KOPT-K1 (cell line): Measurements from ENCODE around the gene DSTYK.

Experiments used
- H3K27ac ChIP-seq: fragments of 200-600 bp; sonication (generic); 2 replicates; pipeline ENCODE4 v1.5.1; 2016; ENCODE audit warnings: antibody characterized with exemption, mild to moderate bottlenecking, low read depth, low read length; ENCODE audit not compliant: poor library complexity, severe bottlenecking
- H3K36me3 ChIP-seq: fragments of 200-600 bp; sonication (generic); 2 replicates; pipeline ENCODE4 v1.5.1; 2017; ENCODE audit warnings: antibody characterized with exemption, mild to moderate bottlenecking, low read length, moderate library complexity; ENCODE audit not compliant: insufficient read depth
- H3K9me3 ChIP-seq: fragments of 200-600 bp; sonication (generic); 2 replicates; pipeline ENCODE4 v1.5.1; 2017; ENCODE audit warnings: antibody characterized with exemption, low read length, mild to moderate bottlenecking; ENCODE audit not compliant: insufficient read depth, poor library complexity, severe bottlenecking

The DSTYK gene

GRCh38 chr1:205247130-205247921 is 35.8 kb upstream of the DSTYK start:
- H3K27ac ChIP-seq, result no peak overlapping the region
- no peaks in the 10 kb centered on the region for H3K36me3 ChIP-seq
- H3K9me3 ChIP-seq, result no peaks in the 10 kb centered on the region

GRCh38 chr1:205246351-205247119 is 35.0 kb upstream of the DSTYK start:
- no peak overlapping the region for H3K27ac ChIP-seq
- no peaks in the 10 kb centered on the region for H3K36me3 ChIP-seq
- no peaks in the 10 kb centered on the region for H3K9me3 ChIP-seq

GRCh38 chr1:205245096-205245495 is 33.6 kb upstream of the DSTYK start:
- Histone ChIP-seq H3K27ac (no peak overlapping the region), H3K36me3 (no peaks in the 10 kb centered on the region), H3K9me3 (no peaks in the 10 kb centered on the region)

GRCh38 chr1:205244384-205244783 is 32.9 kb upstream of the DSTYK start:
- Histone ChIP-seq H3K27ac (no peak overlapping the region), H3K36me3 (no peaks in the 10 kb centered on the region)

GRCh38 chr1:205243350-205244191 is 32.1 kb upstream of the DSTYK start:
- Histone ChIP-seq H3K36me3 (no peaks in the 10 kb centered on the region), H3K27ac (no peak overlapping the region), H3K9me3 (no peaks in the 10 kb centered on the region)

More at GRCh38 chr1:205244384-205244783, 32.9 kb upstream of the DSTYK start:
- no peaks in the 10 kb centered on the region for H3K9me3 ChIP-seq

- no peaks in the 10 kb centered on the region for H3K9me3 ChIP-seq
- no peaks in the 10 kb centered on the region for H3K36me3 ChIP-seq
- no peak overlapping the region for H3K27ac ChIP-seq
Observed at GRCh38 chr1:205241366-205242030, 30.0 kb upstream of the DSTYK start.

- Histone ChIP-seq H3K9me3 (no peaks in the 10 kb centered on the region), H3K27ac (no peak overlapping the region), H3K36me3 (no peaks in the 10 kb centered on the region)
Observed at GRCh38 chr1:205240569-205240968, 29.1 kb upstream of the DSTYK start.

GRCh38 chr1:205240118-205240517 is 28.6 kb upstream of the DSTYK start:
- H3K9me3 ChIP-seq, result no peaks in the 10 kb centered on the region
- H3K36me3 ChIP-seq, result no peaks in the 10 kb centered on the region
- no peak overlapping the region for H3K27ac ChIP-seq

- Histone ChIP-seq H3K9me3 (no peaks in the 10 kb centered on the region), H3K36me3 (no peaks in the 10 kb centered on the region), H3K27ac (no peak overlapping the region)
Observed at GRCh38 chr1:205239078-205239477, 27.6 kb upstream of the DSTYK start.

GRCh38 chr1:205237526-205238484 is 26.3 kb upstream of the DSTYK start:
- no peaks in the 10 kb centered on the region for H3K9me3 ChIP-seq
- no peak overlapping the region for H3K27ac ChIP-seq
- H3K36me3 ChIP-seq, result no peaks in the 10 kb centered on the region

- Histone ChIP-seq H3K36me3 (no peaks in the 10 kb centered on the region), H3K9me3 (no peaks in the 10 kb centered on the region), H3K27ac (no peak overlapping the region)
Observed at GRCh38 chr1:205236951-205237475, 25.5 kb upstream of the DSTYK start.

- Histone ChIP-seq H3K36me3 (no peaks in the 10 kb centered on the region), H3K9me3 (no peaks in the 10 kb centered on the region), H3K27ac (no peak overlapping the region)
Observed at GRCh38 chr1:205236526-205236925, 25.0 kb upstream of the DSTYK start.

- H3K36me3 ChIP-seq, result no peaks in the 10 kb centered on the region
- H3K9me3 ChIP-seq, result no peaks in the 10 kb centered on the region
- no peak overlapping the region for H3K27ac ChIP-seq
Observed at GRCh38 chr1:205235951-205236350, 24.4 kb upstream of the DSTYK start.
